ENCODE measurements around the gene ZNF564. TPM values are rescaled to one million over a fixed set of nuclear protein-coding genes. Genes with fewer than 3 reads are reported as not detected.

ZNF564 gene
- total RNA-seq (10 to 100 TPM; 10.7 to 18.0 TPM), polyA plus RNA-seq (ENCODE audit: insufficient read depth, low read depth, low replicate concordance) (4.6 TPM)
- long read RNA-seq, donor 1, partial matches to known transcripts, result 0 of 2 reads
- long read RNA-seq, donor 1, other reads (novel, unspliced or antisense), result 0 of 2 reads
- long read RNA-seq, donor 2, partial matches to known transcripts, result 0 of 1 reads
- long read RNA-seq, donor 2, other reads (novel, unspliced or antisense), result 0 of 1 reads

GRCh38 chr19:12551060-12551832 lies at the start of gene ZNF564:
TSS of gene ZNF564 (minus strand) at chr19:12551482. CDS start at chr19:12551332, 150 bp downstream.
- Histone ChIP-seq H3K27me3 (no peaks in the 10 kb centered on the region), H3K4me3 (peak within 1 kb of the TSS; percentile 85 to 94), H3K9me3 (no peaks in the 10 kb centered on the region), H3K4me1 (peaks cover 10% of the 10 kb centered on the region), H3K27ac (peak within 1 kb of the TSS; percentile 93 to 98), H3K36me3 (ENCODE audit: low read depth, missing control alignments) (no peaks in the 10 kb centered on the region)
- peak; percentile 99 for DNase-seq
- 0 to 1% methylated on average over 12 to 25 of the region's 49 CpGs for WGBS, 2 donors
- TF ChIP-seq CTCF (IDR thresholded peaks at IDR 0.05) (no peak), POLR2A (IDR thresholded peaks at IDR 0.05) (no peak)
- intact Hi-C loops (cut with DNase I; ENCODE audit: low total_unique reads), result no loop called here

DNA sequence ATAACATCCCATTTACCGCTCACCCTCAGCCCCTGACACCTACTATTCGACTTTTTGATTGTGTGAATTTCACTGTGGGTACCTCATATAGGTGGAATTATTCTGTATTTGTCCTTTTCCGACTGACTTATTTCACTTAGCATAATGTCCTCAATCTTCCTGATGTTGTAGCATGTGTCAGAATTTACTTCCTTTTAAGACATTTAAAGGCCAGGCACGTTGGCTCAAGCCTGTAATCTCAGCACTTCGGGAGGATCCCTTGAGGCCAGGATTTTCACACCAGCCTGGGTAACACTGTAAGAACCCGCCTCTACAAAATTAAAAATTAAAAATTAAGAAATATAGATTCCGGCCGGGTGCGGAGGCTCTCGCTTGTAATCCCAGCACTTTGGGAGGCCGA lies 46.3 kb upstream of the ZNF564 start:
- Histone ChIP-seq H3K4me3 (peak overlapping the region in 1 of 2 donors; percentile 49), H3K4me1 (no peaks in the 10 kb centered on the region), H3K36me3 (ENCODE audit: low read depth, missing control alignments) (no peaks in the 10 kb centered on the region), H3K27me3 (no peaks in the 10 kb centered on the region), H3K27ac (no peak overlapping the region), H3K9me3 (no peaks in the 10 kb centered on the region)
- WGBS, 2 donors, result 57 to 75% methylated on average over 11 of the region's 11 CpGs
- intact Hi-C loops (cut with DNase I; ENCODE audit: low total_unique reads), result no loop called here
- no peak for TF ChIP-seq POLR2A (IDR thresholded peaks at IDR 0.05)
- no peak for TF ChIP-seq CTCF (IDR thresholded peaks at IDR 0.05)
- no peak for DNase-seq

DNA sequence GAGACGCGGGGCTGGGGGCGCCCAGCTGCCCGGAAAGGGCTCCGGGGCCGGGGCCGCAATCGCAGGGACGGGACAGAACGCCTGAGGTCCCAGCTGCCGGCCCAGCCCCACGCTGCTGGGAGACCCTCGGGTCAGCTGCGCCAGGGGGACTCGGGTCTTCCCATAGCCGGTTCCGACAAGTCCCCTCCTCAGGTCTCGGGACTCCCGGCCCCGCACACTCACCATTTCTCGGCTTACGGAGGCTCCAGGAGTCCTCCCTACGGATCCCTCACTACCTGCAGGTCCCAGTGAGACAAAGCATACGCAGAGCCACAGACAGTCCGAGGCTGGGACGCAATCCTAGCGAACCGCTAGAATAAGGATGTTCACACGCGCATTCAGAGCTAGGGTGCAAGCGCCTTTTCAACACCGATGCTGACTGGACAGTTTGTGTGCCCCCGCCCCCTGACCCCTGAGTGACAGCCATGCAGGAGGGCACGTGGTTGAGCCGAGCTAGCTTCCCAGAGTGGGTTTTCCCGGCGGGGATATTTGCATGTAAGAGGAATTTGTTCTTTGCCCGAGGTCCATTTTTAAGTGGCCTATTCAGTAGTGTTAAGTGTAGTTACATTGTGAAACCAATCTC lies 45.8 kb upstream of the ZNF564 start:
- H3K9me3 ChIP-seq, result no peaks in the 10 kb centered on the region
- H3K4me3 ChIP-seq, result peak overlapping the region; percentile 33 to 49
- no peaks in the 10 kb centered on the region for H3K4me1 ChIP-seq
- intact Hi-C loops (cut with DNase I; ENCODE audit: low total_unique reads), result no loop called here
- H3K36me3 ChIP-seq (ENCODE audit: low read depth, missing control alignments), result no peaks in the 10 kb centered on the region
- no peaks in the 10 kb centered on the region for H3K27me3 ChIP-seq
- no peak overlapping the region for H3K27ac ChIP-seq
- TF ChIP-seq POLR2A (IDR thresholded peaks at IDR 0.05) (no peak), CTCF (IDR thresholded peaks at IDR 0.05) (no peak)
- WGBS, 2 donors, result 53 to 54% methylated on average over 15 to 36 of the region's 38 CpGs
- DNase-seq, result peak; percentile 62

DNA sequence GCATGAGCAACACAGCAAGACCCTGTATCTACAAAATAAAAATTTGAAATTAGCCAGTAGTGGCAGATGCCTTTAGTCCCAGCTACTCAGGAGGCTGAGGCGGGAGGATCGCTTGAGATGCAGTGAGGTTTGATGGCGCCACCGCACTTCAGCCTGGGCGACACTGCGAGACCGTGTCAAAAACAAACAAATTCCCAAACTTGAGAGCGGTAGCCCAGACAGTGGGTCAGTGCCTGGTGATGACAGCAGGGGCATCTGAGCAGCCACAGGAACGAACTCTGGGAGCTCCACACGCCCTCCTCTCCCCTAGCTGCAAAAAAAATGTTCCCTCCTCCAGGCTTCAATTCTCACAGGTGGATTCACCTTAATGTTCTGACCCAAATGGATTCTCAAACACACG lies 45.2 kb upstream of the ZNF564 start:
- 66 to 81% methylated on average over 11 of the region's 11 CpGs for WGBS, 2 donors
- DNase-seq, result no peak
- Histone ChIP-seq H3K4me3 (peak overlapping the region; percentile 33 to 49), H3K4me1 (no peaks in the 10 kb centered on the region), H3K27me3 (no peaks in the 10 kb centered on the region), H3K9me3 (no peaks in the 10 kb centered on the region), H3K36me3 (ENCODE audit: low read depth, missing control alignments) (no peaks in the 10 kb centered on the region), H3K27ac (no peak overlapping the region)
- TF ChIP-seq POLR2A (IDR thresholded peaks at IDR 0.05) (no peak), CTCF (IDR thresholded peaks at IDR 0.05) (no peak)
- intact Hi-C loops (cut with DNase I; ENCODE audit: low total_unique reads), result no loop called here

All from testis (tissue), 5 donors.